Naive thymus-derived CD8-positive, alpha-beta T cell (primary cell): Measurements from ENCODE around the gene MUSTN1. TPM values are rescaled to one million over a fixed set of nuclear protein-coding genes. Genes with fewer than 3 reads are reported as not detected.

Experiments
- ATAC-seq, 2 donors: fragments of 150-1000 bp; cut with Tn5 transposase in 1 of 2; sonication (Bioruptor Pico), chemical (Tn5 transposase) in 1 of 2; 1 replicate in 1 of 2; 2 replicates in 1 of 2; pipeline ENCODE4 v1.10.0; 2021; ENCODE audit warnings: mild to moderate bottlenecking in 2 of 2, moderate library complexity in 2 of 2
- POLR2A ChIA-PET: fragments of 350-600 bp; sonication (Branson Sonifier 250); formaldehyde crosslinking; loops from one replicate; lab custom pipeline; 2021; ENCODE audit warnings: antibody characterized with exemption; lab: Charles Lee
- DNase-seq, 10 donors: peaks; one replicate each; pipeline versions ENCODE4 v3.0.0 to v3.0.0-alpha.2; 2020 to 2022
- H3K27ac Mint-ChIP-seq, 10 donors: one replicate each; pipeline ENCODE4 v1.8.0; 2020 to 2022; ENCODE audit warnings: mild to moderate bottlenecking in 10 of 10, mixed read lengths in 10 of 10, moderate library complexity in 4 of 10, inconsistent platforms in 1 of 10
- H3K27me3 Mint-ChIP-seq, 5 donors: one replicate each; pipeline ENCODE4 v1.8.0; 2021 to 2022; ENCODE audit warnings: mixed read lengths in 5 of 5
- H3K36me3 Mint-ChIP-seq, 3 donors: one replicate each; pipeline ENCODE4 v1.8.0; 2020 to 2022; ENCODE audit warnings: mixed read lengths in 3 of 3, mild to moderate bottlenecking in 2 of 3, inconsistent platforms in 1 of 3
- H3K4me1 Mint-ChIP-seq, 4 donors: one replicate each; pipeline ENCODE4 v1.8.0; 2021 to 2022; ENCODE audit warnings: mixed read lengths in 4 of 4
- H3K4me3 Mint-ChIP-seq, 10 donors: one replicate each; pipeline ENCODE4 v1.8.0; 2020 to 2022; ENCODE audit warnings: mild to moderate bottlenecking in 10 of 10, mixed read lengths in 10 of 10, moderate library complexity in 6 of 10, inconsistent platforms in 1 of 10
- H3K9me3 Mint-ChIP-seq, 9 donors: one replicate each; pipeline ENCODE4 v1.8.0; 2020 to 2022; ENCODE audit warnings: mixed read lengths in 9 of 9, mild to moderate bottlenecking in 3 of 9, inconsistent platforms in 1 of 9, moderate library complexity in 1 of 9
- polyA plus RNA-seq, 3 donors: library from polyadenylated mRNA; unstranded; fragments of 300-500 nt; fragmentation: Illumina TruSeq; gene quantifications; one replicate each; pipeline ENCODE4 v1.2.3, GENCODE V29; 2021
- total RNA-seq, 8 experiments: library from RNA in 2 of 8; stranded (reverse) in 2 of 8; gene quantifications; one replicate each; pipeline ENCODE4 v1.2.3 and lab custom pipeline; 2021 to 2026

Gene MUSTN1
- total and polyA plus RNA-seq, 5 experiments from 2014 or later = 0.68 to 3.4 TPM; not detected in 3

DNA sequence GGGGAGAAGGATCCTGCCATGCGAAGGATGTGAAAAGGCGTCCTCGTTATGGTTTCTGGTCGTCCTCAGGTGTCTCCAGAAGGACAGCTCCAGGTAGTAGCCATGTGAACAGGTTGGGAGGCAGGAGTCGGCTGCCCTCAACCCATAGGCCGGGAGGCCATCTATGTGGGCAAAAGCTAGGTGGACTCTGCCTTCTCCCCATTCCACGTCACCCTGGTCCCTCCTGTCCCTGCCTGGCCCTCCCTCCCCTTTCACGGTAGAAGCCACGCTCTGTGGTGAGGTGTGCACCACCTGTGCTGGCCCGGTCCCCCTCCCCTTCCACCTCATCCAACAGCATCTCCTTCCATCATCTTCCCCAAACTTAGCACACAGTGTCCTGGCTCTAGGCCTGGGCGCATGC is 23.9 kb downstream of the MUSTN1 start:
- POLR2A ChIA-PET = interaction anchor here (0.6 kb wide), 1 partner anchor 169 kb away, joined by 3 read pairs; no protein-coding TSS in a partner anchor
- ATAC-seq = no peak
- no peak for DNase-seq
- no peaks in the 10 kb centered on the region for H3K36me3 Mint-ChIP-seq
- peaks cover 5 to 14% (median 8%) of the 10 kb centered on the region in 4 donors for H3K4me1 Mint-ChIP-seq
- no peak overlapping the region for H3K27ac Mint-ChIP-seq
- no peaks in the 10 kb centered on the region for H3K9me3 Mint-ChIP-seq
- H3K27me3 Mint-ChIP-seq = no peaks in the 10 kb centered on the region
- H3K4me3 Mint-ChIP-seq = no peak overlapping the region

GRCh38 chr3:52809662-52810377 is 25.0 kb downstream of the MUSTN1 start:
- H3K27me3 Mint-ChIP-seq = no peaks in the 10 kb centered on the region
- H3K27ac Mint-ChIP-seq = peak overlapping the region in 1 of 10 donors; percentile 33
- no peak overlapping the region for H3K4me3 Mint-ChIP-seq

GRCh38 chr3:52809149-52809548 is 25.7 kb downstream of the MUSTN1 start:
- H3K4me1 Mint-ChIP-seq = peaks cover 5 to 14% (median 8%) of the 10 kb centered on the region in 4 donors
- peaks cover 0 to 1% (median 0%) of the 10 kb centered on the region in 5 donors for H3K27me3 Mint-ChIP-seq
- H3K36me3 Mint-ChIP-seq = no peaks in the 10 kb centered on the region
- no peaks in the 10 kb centered on the region for H3K9me3 Mint-ChIP-seq
- POLR2A ChIA-PET = no interaction called here
- no peak overlapping the region for H3K4me3 Mint-ChIP-seq
- H3K27ac Mint-ChIP-seq = peak overlapping the region in 1 of 10 donors; percentile 42
- no peak for DNase-seq
- ATAC-seq = no peak

More at GRCh38 chr3:52809662-52810377, 25.0 kb downstream of the MUSTN1 start:
- H3K36me3 Mint-ChIP-seq = no peaks in the 10 kb centered on the region
- H3K9me3 Mint-ChIP-seq = no peaks in the 10 kb centered on the region
- POLR2A ChIA-PET = no interaction called here
- H3K4me1 Mint-ChIP-seq = peaks cover 5 to 14% (median 8%) of the 10 kb centered on the region in 4 donors
- DNase-seq (no peak), ATAC-seq (peak in 1 of 2 donors; percentile 40)

GRCh38 chr3:52805270-52806039 is 29.4 kb downstream of the MUSTN1 start:
- Mint-ChIP-seq H3K27me3 (peaks cover 0 to 5% (median 0%) of the 10 kb centered on the region in 5 donors), H3K36me3 (no peaks in the 10 kb centered on the region), H3K27ac (peak overlapping the region in 1 of 10 donors; percentile 66), H3K9me3 (no peaks in the 10 kb centered on the region), H3K4me1 (peaks cover 5 to 14% (median 7%) of the 10 kb centered on the region in 4 donors), H3K4me3 (no peak overlapping the region)
- DNase-seq (no peak), ATAC-seq (no peak)
- POLR2A ChIA-PET = no interaction called here

DNA sequence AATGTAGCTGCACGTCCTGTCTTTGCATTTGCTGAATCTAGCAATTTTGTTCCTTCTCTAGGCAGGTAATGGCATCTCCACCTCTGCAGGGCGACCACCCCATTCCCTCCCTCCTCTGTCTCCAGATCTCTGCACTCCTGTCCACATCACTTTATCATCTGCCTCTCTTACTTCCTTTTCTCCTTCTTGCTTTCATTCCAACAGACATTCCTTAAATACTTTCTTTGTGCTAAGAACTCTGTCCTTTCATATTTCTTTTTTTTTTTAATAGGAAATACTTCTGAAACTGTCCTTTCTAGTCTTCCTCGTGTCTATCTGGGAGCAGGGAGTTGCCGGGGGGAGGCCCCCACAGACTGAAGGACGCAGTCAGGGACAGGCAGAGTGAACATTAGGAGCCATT is 33.0 kb downstream of the MUSTN1 start:
- no peaks in the 10 kb centered on the region for H3K9me3 Mint-ChIP-seq
- no peak overlapping the region for H3K4me3 Mint-ChIP-seq
- H3K36me3 Mint-ChIP-seq = no peaks in the 10 kb centered on the region
- H3K27me3 Mint-ChIP-seq = peaks cover 0 to 5% (median 0%) of the 10 kb centered on the region in 5 donors
- POLR2A ChIA-PET = no interaction called here
- DNase-seq (no peak), ATAC-seq (no peak)
- H3K4me1 Mint-ChIP-seq = no peaks in the 10 kb centered on the region
- peak overlapping the region in 1 of 10 donors; percentile 53 for H3K27ac Mint-ChIP-seq

GRCh38 chr3:52800079-52800478 is 34.7 kb downstream of the MUSTN1 start:
- Mint-ChIP-seq H3K36me3 (no peaks in the 10 kb centered on the region), H3K27me3 (peaks cover 0 to 5% (median 0%) of the 10 kb centered on the region in 5 donors), H3K27ac (no peak overlapping the region), H3K9me3 (no peaks in the 10 kb centered on the region), H3K4me1 (no peaks in the 10 kb centered on the region), H3K4me3 (no peak overlapping the region)
- DNase-seq = no peak
- POLR2A ChIA-PET = no interaction called here
- ATAC-seq = no peak

DNA sequence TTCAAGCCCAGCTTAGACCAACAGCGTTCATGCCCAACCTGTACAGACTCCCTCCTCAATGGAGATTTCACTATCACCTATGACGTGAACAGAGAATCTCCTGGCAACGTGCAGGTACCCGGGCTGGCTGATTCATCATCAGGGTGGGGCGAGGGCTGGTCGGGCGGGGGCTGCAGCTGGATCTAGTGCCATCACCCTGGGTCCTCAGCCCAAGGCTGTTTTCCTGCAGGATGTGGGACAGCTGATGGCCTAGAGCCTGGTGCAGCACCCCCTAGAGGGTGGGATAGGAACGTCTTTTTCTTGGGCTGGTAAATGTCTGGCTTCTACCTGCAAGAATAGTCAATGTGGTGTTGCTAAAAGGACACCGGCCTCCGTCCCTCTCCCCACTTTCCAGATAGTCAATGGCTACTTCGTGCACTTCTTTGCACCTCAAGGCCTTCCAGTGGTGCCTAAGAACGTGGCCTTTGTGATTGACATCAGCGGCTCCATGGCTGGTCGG is 35.8 kb downstream of the MUSTN1 start:
- peak in 1 of 10 donors; percentile 5 for DNase-seq
- H3K36me3 Mint-ChIP-seq = no peaks in the 10 kb centered on the region
- ATAC-seq = no peak

GRCh38 chr3:52798376-52798977 is 36.3 kb downstream of the MUSTN1 start:
- Mint-ChIP-seq H3K9me3 (no peaks in the 10 kb centered on the region), H3K27me3 (peaks cover 0 to 5% (median 0%) of the 10 kb centered on the region in 5 donors), H3K4me1 (no peaks in the 10 kb centered on the region), H3K27ac (no peak overlapping the region), H3K4me3 (no peak overlapping the region), H3K36me3 (no peaks in the 10 kb centered on the region)
- ATAC-seq (no peak), DNase-seq (no peak)
- POLR2A ChIA-PET = interaction anchor here (0.5 kb wide), 1 partner anchor 194 kb away, joined by 4 read pairs; no protein-coding TSS in a partner anchor

More for the DNA sequence above, 35.8 kb downstream of the MUSTN1 start:
- Mint-ChIP-seq H3K4me1 (no peaks in the 10 kb centered on the region), H3K9me3 (no peaks in the 10 kb centered on the region), H3K27ac (no peak overlapping the region), H3K4me3 (no peak overlapping the region), H3K27me3 (peaks cover 0 to 5% (median 0%) of the 10 kb centered on the region in 5 donors)
- POLR2A ChIA-PET = interaction anchor here (0.5 kb wide), 1 partner anchor 194 kb away, joined by 4 read pairs; no protein-coding TSS in a partner anchor

DNA sequence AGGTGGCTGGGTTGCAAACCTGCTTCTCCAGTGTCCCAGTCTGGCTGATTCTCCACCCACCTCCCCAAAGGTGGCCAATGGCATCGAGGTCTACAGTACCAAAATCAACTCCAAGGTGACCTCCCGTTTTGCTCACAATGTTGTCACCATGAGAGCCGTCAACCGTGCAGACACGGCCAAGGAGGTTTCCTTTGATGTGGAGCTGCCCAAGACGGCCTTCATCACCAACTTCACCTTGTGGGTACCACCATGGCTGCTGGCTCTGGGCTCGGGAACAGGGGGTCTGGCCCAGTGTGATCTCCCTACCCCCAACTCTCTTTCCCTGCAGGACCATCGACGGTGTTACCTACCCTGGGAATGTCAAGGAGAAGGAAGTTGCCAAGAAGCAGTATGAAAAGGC is 38.4 kb downstream of the MUSTN1 start:
- POLR2A ChIA-PET = no interaction called here
- H3K36me3 Mint-ChIP-seq = no peaks in the 10 kb centered on the region
- no peaks in the 10 kb centered on the region for H3K27me3 Mint-ChIP-seq
- no peak overlapping the region for H3K27ac Mint-ChIP-seq
- no peak overlapping the region for H3K4me3 Mint-ChIP-seq
- no peaks in the 10 kb centered on the region for H3K9me3 Mint-ChIP-seq
- DNase-seq (no peak), ATAC-seq (no peak)
- no peaks in the 10 kb centered on the region for H3K4me1 Mint-ChIP-seq

DNA sequence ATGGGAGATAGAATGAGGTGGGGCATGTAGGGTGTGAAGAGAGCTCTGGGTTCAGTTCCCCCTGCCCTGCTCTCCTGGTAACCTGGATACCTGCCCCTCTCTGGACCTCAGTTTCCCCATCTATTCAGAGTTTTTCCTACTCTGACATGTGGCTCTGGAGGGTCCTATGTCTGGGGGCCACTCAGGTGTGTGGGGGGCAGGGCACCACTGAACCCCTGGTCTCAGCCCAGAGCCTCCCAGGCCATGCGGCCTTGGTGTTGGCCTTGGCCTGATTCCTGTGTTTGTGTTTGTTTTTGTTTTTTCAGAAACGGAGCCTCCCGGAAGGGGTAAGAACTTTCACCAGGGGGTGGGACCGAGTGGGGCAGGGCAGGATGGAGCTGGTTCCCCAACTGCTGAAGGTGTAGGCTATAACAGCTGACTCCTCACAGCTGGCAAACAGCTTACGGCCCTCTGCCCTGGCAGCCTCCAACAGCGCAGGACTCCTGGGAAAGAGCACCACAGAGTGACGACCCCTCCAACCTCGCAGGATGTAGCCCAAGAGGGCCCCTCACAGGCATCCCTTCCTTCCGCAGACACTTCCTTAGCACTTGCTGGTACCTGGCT is 39.4 kb downstream of the MUSTN1 start:
- peak overlapping the region in 1 of 10 donors; percentile 65 for H3K27ac Mint-ChIP-seq
- ATAC-seq (no peak), DNase-seq (no peak)
- no peak overlapping the region for H3K4me3 Mint-ChIP-seq
- H3K36me3 Mint-ChIP-seq = no peaks in the 10 kb centered on the region
- POLR2A ChIA-PET = no interaction called here
- no peaks in the 10 kb centered on the region for H3K4me1 Mint-ChIP-seq
- H3K27me3 Mint-ChIP-seq = no peaks in the 10 kb centered on the region
- H3K9me3 Mint-ChIP-seq = no peaks in the 10 kb centered on the region

- no peaks in the 10 kb centered on the region for H3K4me1 Mint-ChIP-seq
- H3K4me3 Mint-ChIP-seq = no peak within 1 kb of the TSS
- H3K36me3 Mint-ChIP-seq = no peaks in the 10 kb centered on the region
- H3K9me3 Mint-ChIP-seq = no peaks in the 10 kb centered on the region
- no peak for DNase-seq
- no peak for ATAC-seq
- peak within 1 kb of the TSS in 2 of 10 donors; percentile 22 to 65 for H3K27ac Mint-ChIP-seq
- POLR2A ChIA-PET = no interaction called here
- H3K27me3 Mint-ChIP-seq = no peaks in the 10 kb centered on the region
Observed at GRCh38 chr3:52794612-52795099, 40.2 kb downstream of the MUSTN1 start, which contains the start of gene ITIH3. Gene ITIH3 (plus strand): TSS chr3:52794796. CDS start chr3:52794804, 8 bp downstream.
